ENCODE data around the gene FOSB.

FOSB gene

GRCh38 chr19:45442408-45442777 is 25.4 kb upstream of the FOSB start:
- in situ Hi-C loops (cut with HindIII; ENCODE audit: low sequenced_read_pairs) = no loop called here

GRCh38 chr19:45442778-45443461 is 24.9 kb upstream of the FOSB start:
- in situ Hi-C loops (cut with HindIII; ENCODE audit: low sequenced_read_pairs) = no loop called here

- in situ Hi-C loops (cut with HindIII; ENCODE audit: low sequenced_read_pairs) = no loop called here
Measured at GRCh38 chr19:45443462-45444317, 24.1 kb upstream of the FOSB start.

- in situ Hi-C loops (cut with HindIII; ENCODE audit: low sequenced_read_pairs) = no loop called here
Measured at GRCh38 chr19:45444318-45445041, 23.3 kb upstream of the FOSB start.

GRCh38 chr19:45445139-45445538 is 22.7 kb upstream of the FOSB start:
- in situ Hi-C loops (cut with HindIII; ENCODE audit: low sequenced_read_pairs) = no loop called here

GRCh38 chr19:45446295-45446694 is 21.5 kb upstream of the FOSB start:
- in situ Hi-C loops (cut with HindIII; ENCODE audit: low sequenced_read_pairs) = no loop called here

GRCh38 chr19:45446944-45447343 is 20.9 kb upstream of the FOSB start:
- in situ Hi-C loops (cut with HindIII; ENCODE audit: low sequenced_read_pairs) = no loop called here

GRCh38 chr19:45448425-45448756 is 19.4 kb upstream of the FOSB start:
- in situ Hi-C loops (cut with HindIII; ENCODE audit: low sequenced_read_pairs) = no loop called here

GRCh38 chr19:45448887-45449299 is 18.9 kb upstream of the FOSB start:
- in situ Hi-C loops (cut with HindIII; ENCODE audit: low sequenced_read_pairs) = no loop called here

- in situ Hi-C loops (cut with HindIII; ENCODE audit: low sequenced_read_pairs) = no loop called here
Measured at GRCh38 chr19:45450012-45450333, 17.8 kb upstream of the FOSB start.

- in situ Hi-C loops (cut with HindIII; ENCODE audit: low sequenced_read_pairs) = no loop called here
Measured at GRCh38 chr19:45451131-45451849, 16.5 kb upstream of the FOSB start.

- in situ Hi-C loops (cut with HindIII; ENCODE audit: low sequenced_read_pairs) = no loop called here
Measured at GRCh38 chr19:45451850-45452387, 15.9 kb upstream of the FOSB start.

GRCh38 chr19:45455707-45456499 is 11.9 kb upstream of the FOSB start:
- in situ Hi-C loops (cut with HindIII; ENCODE audit: low sequenced_read_pairs) = no loop called here

- in situ Hi-C loops (cut with HindIII; ENCODE audit: low sequenced_read_pairs) = no loop called here
Measured at GRCh38 chr19:45456500-45456815, 11.3 kb upstream of the FOSB start.

- in situ Hi-C loops (cut with HindIII; ENCODE audit: low sequenced_read_pairs) = no loop called here
Measured at GRCh38 chr19:45457776-45458175, 10.0 kb upstream of the FOSB start.

- in situ Hi-C loops (cut with HindIII; ENCODE audit: low sequenced_read_pairs) = no loop called here
Measured at GRCh38 chr19:45460807-45461347, 6.9 kb upstream of the FOSB start.

- in situ Hi-C loops (cut with HindIII; ENCODE audit: low sequenced_read_pairs) = no loop called here
Measured at GRCh38 chr19:45462174-45462573, 5.6 kb upstream of the FOSB start.

- in situ Hi-C loops (cut with HindIII; ENCODE audit: low sequenced_read_pairs) = no loop called here
Measured at GRCh38 chr19:45463241-45463640, 4.6 kb upstream of the FOSB start.

GRCh38 chr19:45464274-45464673 is 3.5 kb upstream of the FOSB start:
- in situ Hi-C loops (cut with HindIII; ENCODE audit: low sequenced_read_pairs) = no loop called here

GRCh38 chr19:45464852-45465441 is 2.8 kb upstream of the FOSB start:
- in situ Hi-C loops (cut with HindIII; ENCODE audit: low sequenced_read_pairs) = no loop called here
